Parathyroid adenoma (tissue), 2 donors: ENCODE measurements around the gene SP1.
"Not testable (repeated sequence)": the region's sequence is repeated elsewhere in the genome, so short reads cannot be mapped to it uniquely, and the experiment has no call there.

ENCODE experiments used
- H2AFZ ChIP-seq: fragments of 300-600 bp; sonication (generic); one replicate; pipeline ENCODE4 v1.7.0; 2017; ENCODE audit warnings: antibody characterized with exemption, mild to moderate bottlenecking
- H3K27ac ChIP-seq: fragments of 300-600 bp; sonication (generic); one replicate; pipeline ENCODE4 v1.7.0; 2017
- H3K27me3 ChIP-seq: fragments of 300-600 bp; sonication (generic); one replicate; pipeline ENCODE4 v1.7.0; 2017; ENCODE audit warnings: low read length; ENCODE audit not compliant: control insufficient read depth, insufficient read depth
- H3K36me3 ChIP-seq: fragments of 300-600 bp; sonication (generic); one replicate; pipeline ENCODE4 v1.7.0; 2017; ENCODE audit warnings: low read length; ENCODE audit not compliant: control insufficient read depth, insufficient read depth
- H3K4me1 ChIP-seq: fragments of 300-600 bp; sonication (generic); one replicate; pipeline ENCODE4 v1.7.0; 2017; ENCODE audit warnings: control low read depth
- H3K4me2 ChIP-seq: fragments of 300-600 bp; sonication (generic); one replicate; pipeline ENCODE4 v1.7.0; 2017; ENCODE audit warnings: low read length
- H3K4me3 ChIP-seq: fragments of 300-600 bp; sonication (generic); one replicate; pipeline ENCODE4 v1.7.0; 2017; ENCODE audit warnings: low read depth, low read length
- H3K79me2 ChIP-seq: fragments of 300-600 bp; sonication (generic); one replicate; pipeline ENCODE4 v1.7.0; 2017; ENCODE audit warnings: control low read depth
- H3K9ac ChIP-seq: fragments of 300-600 bp; sonication (generic); one replicate; pipeline ENCODE4 v1.7.0; 2017; ENCODE audit warnings: mild to moderate bottlenecking
- H3K9me3 ChIP-seq: fragments of 300-600 bp; sonication (generic); one replicate; pipeline ENCODE4 v1.7.0; 2017; ENCODE audit warnings: low read length; ENCODE audit not compliant: control insufficient read depth
- TF ChIP-seq, protein P1 (sequence below): fragments of 300-600 bp; sonication (generic); IDR thresholded peaks from one replicate; pipeline ENCODE4 v1.7.0; 2017; ENCODE audit warnings: antibody characterized with exemption, mild to moderate bottlenecking
- donor health status: primary hyperparathyroidism.

The SP1 gene

DNA sequence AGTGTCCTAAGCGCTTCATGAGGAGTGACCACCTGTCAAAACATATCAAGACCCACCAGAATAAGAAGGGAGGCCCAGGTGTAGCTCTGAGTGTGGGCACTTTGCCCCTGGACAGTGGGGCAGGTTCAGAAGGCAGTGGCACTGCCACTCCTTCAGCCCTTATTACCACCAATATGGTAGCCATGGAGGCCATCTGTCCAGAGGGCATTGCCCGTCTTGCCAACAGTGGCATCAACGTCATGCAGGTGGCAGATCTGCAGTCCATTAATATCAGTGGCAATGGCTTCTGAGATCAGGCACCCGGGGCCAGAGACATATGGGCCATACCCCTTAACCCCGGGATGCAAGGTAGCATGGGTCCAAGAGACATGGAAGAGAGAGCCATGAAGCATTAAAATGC lies 31.0 kb downstream of the SP1 start:
- Histone ChIP-seq H3K9ac (no peak overlapping the region), H3K79me2 (no peaks in the 10 kb centered on the region), H3K4me1 (peaks cover 5% of the 10 kb centered on the region), H3K4me2 (no peak overlapping the region), H3K9me3 (no peaks in the 10 kb centered on the region), H2AFZ (no peak overlapping the region), H3K36me3 (no peaks in the 10 kb centered on the region), H3K4me3 (no peak overlapping the region), H3K27ac (no peak overlapping the region), H3K27me3 (no peaks in the 10 kb centered on the region)
- TF ChIP-seq, protein P1, sequence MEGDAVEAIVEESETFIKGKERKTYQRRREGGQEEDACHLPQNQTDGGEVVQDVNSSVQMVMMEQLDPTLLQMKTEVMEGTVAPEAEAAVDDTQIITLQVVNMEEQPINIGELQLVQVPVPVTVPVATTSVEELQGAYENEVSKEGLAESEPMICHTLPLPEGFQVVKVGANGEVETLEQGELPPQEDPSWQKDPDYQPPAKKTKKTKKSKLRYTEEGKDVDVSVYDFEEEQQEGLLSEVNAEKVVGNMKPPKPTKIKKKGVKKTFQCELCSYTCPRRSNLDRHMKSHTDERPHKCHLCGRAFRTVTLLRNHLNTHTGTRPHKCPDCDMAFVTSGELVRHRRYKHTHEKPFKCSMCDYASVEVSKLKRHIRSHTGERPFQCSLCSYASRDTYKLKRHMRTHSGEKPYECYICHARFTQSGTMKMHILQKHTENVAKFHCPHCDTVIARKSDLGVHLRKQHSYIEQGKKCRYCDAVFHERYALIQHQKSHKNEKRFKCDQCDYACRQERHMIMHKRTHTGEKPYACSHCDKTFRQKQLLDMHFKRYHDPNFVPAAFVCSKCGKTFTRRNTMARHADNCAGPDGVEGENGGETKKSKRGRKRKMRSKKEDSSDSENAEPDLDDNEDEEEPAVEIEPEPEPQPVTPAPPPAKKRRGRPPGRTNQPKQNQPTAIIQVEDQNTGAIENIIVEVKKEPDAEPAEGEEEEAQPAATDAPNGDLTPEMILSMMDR = no peak

DNA sequence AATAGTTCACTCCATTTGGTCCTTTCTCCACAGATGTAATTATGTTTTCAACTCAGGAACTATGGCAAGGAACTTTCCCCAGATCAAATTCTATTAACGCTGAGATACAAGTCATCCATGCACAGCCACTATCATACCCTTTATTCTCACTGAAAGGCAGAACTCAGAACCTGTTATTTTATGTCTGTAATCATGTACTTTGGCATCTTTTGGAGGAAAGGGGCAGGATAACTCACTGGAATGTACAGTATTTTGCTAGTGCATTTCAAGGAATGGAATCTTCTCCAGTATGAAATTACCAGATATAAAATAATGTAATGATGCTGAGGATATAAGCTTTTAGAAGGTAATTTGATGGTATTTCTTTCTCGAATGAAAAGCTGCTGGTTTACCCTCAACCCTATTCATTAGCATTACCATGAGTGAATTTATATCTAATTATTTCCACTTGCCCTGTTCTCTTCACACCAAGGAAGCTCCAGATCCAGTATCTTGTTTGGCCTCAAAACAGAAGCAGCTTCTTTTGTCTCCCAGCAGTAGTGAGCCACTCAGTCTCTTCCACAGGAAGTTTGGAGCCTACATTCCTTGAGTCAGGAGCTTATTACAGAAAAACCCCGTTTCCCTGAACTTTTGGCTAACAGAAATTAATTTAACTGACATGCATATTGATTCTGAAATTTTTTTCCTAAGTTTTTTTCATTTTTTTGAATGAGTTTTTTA lies 33.7 kb downstream of the SP1 start:
- Histone ChIP-seq H3K9me3 (no peaks in the 10 kb centered on the region), H3K4me3 (no peak overlapping the region), H3K79me2 (no peaks in the 10 kb centered on the region), H3K9ac (no peak overlapping the region), H3K27me3 (no peaks in the 10 kb centered on the region), H3K27ac (no peak overlapping the region), H3K4me2 (no peak overlapping the region), H3K36me3 (no peaks in the 10 kb centered on the region), H2AFZ (no peak overlapping the region), H3K4me1 (peaks cover 5% of the 10 kb centered on the region)
- TF ChIP-seq, protein P1 = no peak

DNA sequence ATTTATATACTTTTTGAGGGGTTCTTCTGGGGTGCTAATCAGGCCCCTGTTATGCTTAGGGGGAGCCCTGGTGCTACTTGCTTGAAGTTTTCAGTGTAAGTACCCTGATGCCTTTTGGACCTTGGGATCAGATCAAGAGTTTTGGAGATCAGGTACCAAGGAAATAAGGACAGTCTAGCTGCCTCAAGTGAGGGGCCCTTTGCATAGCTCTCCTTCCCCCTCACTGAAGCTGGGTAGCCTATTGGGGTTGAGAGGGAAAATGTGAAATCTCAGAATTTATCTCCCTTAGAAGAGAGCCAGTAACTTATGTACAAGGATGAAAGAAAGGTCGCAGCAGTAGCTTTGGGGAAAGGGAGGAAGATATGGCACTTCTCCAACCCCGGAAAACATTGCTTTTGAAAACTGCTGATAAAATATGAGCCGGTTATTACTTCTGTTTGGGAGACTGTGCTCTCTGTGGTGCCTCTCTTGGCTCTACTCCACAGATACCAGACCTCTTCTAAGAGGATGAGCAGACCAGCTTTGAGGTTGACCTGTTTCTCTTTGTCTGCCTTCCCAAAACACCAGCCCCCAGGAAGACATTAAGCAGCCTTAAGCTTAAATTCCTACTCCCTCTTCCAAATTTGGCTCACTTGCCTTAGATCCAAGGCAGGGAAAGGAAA lies 34.9 kb downstream of the SP1 start:
- Histone ChIP-seq H2AFZ (no peak overlapping the region), H3K4me2 (no peak overlapping the region), H3K79me2 (no peaks in the 10 kb centered on the region), H3K9ac (no peak overlapping the region), H3K27me3 (no peaks in the 10 kb centered on the region), H3K27ac (no peak overlapping the region), H3K4me1 (peaks cover 5% of the 10 kb centered on the region), H3K36me3 (no peaks in the 10 kb centered on the region), H3K9me3 (no peaks in the 10 kb centered on the region), H3K4me3 (no peak overlapping the region)
- TF ChIP-seq, protein P1 = no peak

DNA sequence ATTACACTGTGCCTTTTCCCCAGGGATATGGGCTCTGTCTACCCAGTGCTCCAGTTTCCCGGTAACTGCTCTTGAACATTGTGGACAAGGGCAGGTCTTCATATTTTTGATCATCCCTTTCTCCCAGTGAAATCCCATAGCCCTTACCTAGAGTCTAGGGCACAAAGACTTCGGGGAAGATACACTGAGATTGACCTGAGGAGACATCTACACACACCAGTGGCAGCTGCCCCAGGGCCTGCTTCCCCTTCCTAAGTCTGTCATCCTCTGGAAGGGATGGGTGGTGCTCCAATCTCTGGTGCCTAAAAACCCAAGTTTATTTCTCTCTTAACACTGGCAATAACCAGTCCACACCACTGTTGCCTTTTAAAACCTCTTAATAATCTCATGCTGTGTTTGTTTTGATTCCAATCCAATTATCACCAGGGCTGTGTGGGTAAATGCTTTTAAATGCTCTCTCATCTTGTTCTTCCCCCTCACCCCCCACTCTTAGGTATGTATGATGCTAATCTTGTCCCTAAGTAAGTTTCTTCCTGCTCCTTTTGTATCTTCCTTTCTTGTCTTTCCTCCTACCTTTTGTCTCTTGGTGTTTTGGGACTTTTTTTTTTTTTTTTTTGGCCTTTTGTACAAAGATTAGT lies 35.9 kb downstream of the SP1 start:
- H3K4me1 ChIP-seq, H2AFZ ChIP-seq, H3K9me3 ChIP-seq, H3K27me3 ChIP-seq, H3K27ac ChIP-seq, H3K4me3 ChIP-seq, H3K79me2 ChIP-seq, H3K4me2 ChIP-seq, H3K36me3 ChIP-seq, H3K9ac ChIP-seq: not testable (repeated sequence)

DNA sequence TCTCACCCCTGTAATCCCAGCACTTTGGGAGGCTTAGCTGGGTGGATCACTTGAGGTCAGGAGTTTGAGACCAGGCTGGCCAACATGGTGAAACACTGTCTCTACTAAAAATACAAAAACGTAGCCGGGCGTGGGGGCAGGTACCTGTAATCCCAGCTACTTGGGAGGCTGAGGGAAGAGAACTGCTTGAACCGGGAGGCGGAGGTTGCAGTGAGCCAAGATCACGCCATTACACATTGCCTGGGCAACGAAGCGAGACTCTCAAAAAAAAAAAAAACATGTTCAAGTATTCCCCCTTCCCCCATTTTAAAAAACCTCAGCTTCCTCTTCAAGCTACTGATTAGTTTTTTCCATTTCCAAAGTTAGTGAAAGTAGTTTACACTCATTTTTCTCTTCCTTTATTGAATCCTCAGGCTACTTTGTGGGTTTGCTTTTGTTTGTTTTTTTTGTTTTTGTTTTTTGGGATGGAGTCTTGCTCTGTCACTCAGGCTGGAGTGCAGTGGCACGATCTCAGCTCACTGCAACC lies 37.4 kb downstream of the SP1 start:
- not testable (repeated sequence) for H3K9ac ChIP-seq, H3K27me3 ChIP-seq, H2AFZ ChIP-seq, H3K4me3 ChIP-seq, H3K9me3 ChIP-seq, H3K27ac ChIP-seq, H3K36me3 ChIP-seq, H3K4me2 ChIP-seq, H3K79me2 ChIP-seq, H3K4me1 ChIP-seq
